ENCODE data around the gene TUBB4A. TPM values are rescaled to one million over a fixed set of nuclear protein-coding genes. Genes with fewer than 3 reads are reported as not detected.

Gene TUBB4A
- total and polyA plus RNA-seq, 9 of the 15 experiments (the other 6 are each of a cell fraction or from before 2014, with no cell fraction given): 0.14 to 7.0 (median 0.75) TPM

- TF ChIP-seq, protein P1, sequence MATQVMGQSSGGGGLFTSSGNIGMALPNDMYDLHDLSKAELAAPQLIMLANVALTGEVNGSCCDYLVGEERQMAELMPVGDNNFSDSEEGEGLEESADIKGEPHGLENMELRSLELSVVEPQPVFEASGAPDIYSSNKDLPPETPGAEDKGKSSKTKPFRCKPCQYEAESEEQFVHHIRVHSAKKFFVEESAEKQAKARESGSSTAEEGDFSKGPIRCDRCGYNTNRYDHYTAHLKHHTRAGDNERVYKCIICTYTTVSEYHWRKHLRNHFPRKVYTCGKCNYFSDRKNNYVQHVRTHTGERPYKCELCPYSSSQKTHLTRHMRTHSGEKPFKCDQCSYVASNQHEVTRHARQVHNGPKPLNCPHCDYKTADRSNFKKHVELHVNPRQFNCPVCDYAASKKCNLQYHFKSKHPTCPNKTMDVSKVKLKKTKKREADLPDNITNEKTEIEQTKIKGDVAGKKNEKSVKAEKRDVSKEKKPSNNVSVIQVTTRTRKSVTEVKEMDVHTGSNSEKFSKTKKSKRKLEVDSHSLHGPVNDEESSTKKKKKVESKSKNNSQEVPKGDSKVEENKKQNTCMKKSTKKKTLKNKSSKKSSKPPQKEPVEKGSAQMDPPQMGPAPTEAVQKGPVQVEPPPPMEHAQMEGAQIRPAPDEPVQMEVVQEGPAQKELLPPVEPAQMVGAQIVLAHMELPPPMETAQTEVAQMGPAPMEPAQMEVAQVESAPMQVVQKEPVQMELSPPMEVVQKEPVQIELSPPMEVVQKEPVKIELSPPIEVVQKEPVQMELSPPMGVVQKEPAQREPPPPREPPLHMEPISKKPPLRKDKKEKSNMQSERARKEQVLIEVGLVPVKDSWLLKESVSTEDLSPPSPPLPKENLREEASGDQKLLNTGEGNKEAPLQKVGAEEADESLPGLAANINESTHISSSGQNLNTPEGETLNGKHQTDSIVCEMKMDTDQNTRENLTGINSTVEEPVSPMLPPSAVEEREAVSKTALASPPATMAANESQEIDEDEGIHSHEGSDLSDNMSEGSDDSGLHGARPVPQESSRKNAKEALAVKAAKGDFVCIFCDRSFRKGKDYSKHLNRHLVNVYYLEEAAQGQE (IDR thresholded peaks at IDR 0.05; ENCODE audit: borderline replicate concordance): 0 out of 2 replicates have a peak, but pooled peaks have one; percentile 16
- TF ChIP-seq, protein P1 (CRISPR knock-in tag; IDR thresholded peaks at IDR 0.05; ENCODE audit: low read depth): no peak
- TF ChIP-seq CSDE1 (IDR thresholded peaks at IDR 0.05) (no peak), ZNF780A (CRISPR knock-in tag; IDR thresholded peaks at IDR 0.05) (no peak), CHD1 (IDR thresholded peaks at IDR 0.05; ENCODE audit: low read length) (peak; percentile 56), CTCFL (IDR thresholded peaks at IDR 0.05; ENCODE audit: borderline replicate concordance, insufficient read depth, low read depth, low read length, poor library complexity, severe bottlenecking) (no peak), NONO (IDR thresholded peaks at IDR 0.05; ENCODE audit: low read depth in 2 of 2, low read length in 1 of 2) (peak; percentile 48 to 70; a peak in 2 of 4 replicates), RBFOX2 (IDR thresholded peaks at IDR 0.05; ENCODE audit: low read depth, low read length) (peak; percentile 60), NR2C2 (CRISPR knock-in tag; IDR thresholded peaks at IDR 0.05) (no peak), NR2C2 (tag; IDR thresholded peaks at IDR 0.05) (peak; percentile 33; the same call in 1 of the 2 replicates), RB1 (IDR thresholded peaks at IDR 0.05; ENCODE audit: low read depth) (peak; percentile 73; the same call in 1 of the 2 replicates), ZC3H4 (CRISPR knock-in tag; IDR thresholded peaks at IDR 0.05; ENCODE audit: borderline replicate concordance) (0 out of 2 replicates have a peak, but pooled peaks have one; percentile 11), PCBP2 (IDR thresholded peaks at IDR 0.05; ENCODE audit: low read depth, low read length, poor library complexity, severe bottlenecking) (no peak), ZNF395 (CRISPR knock-in tag; IDR thresholded peaks at IDR 0.05) (0 out of 2 replicates have a peak, but pooled peaks have one; percentile 42)
Observed at GRCh38 chr19:6459262-6460098, 42.6 kb downstream of the TUBB4A start, which contains the start of gene SLC25A23 (continued).
